AG09309 (cell line): ENCODE results near the gene ABHD17C.

ENCODE experiments used
- DNase-seq: peaks from one replicate; pipeline ENCODE4 v3.0.0-alpha.2; 2010; ENCODE audit warnings: low read depth
- H3K4me3 ChIP-seq: 2 replicates; pipeline ENCODE4 v1.5.1; 2011; ENCODE audit warnings: mild to moderate bottlenecking, low read depth, low read length, moderate library complexity; ENCODE audit not compliant: control insufficient read depth
- TF ChIP-seq, protein P1 (sequence below): IDR thresholded peaks from 2 replicates; pipeline ENCODE4 v1.5.1; 2011; ENCODE audit warnings: mild to moderate bottlenecking, low read depth, low read length, inconsistent platforms; ENCODE audit not compliant: insufficient read depth, control insufficient read depth; ENCODE audit errors: missing control alignments

ABHD17C gene

GRCh38 chr15:80674245-80674614 lies 20.9 kb upstream of the ABHD17C start:
- TF ChIP-seq, protein P1, sequence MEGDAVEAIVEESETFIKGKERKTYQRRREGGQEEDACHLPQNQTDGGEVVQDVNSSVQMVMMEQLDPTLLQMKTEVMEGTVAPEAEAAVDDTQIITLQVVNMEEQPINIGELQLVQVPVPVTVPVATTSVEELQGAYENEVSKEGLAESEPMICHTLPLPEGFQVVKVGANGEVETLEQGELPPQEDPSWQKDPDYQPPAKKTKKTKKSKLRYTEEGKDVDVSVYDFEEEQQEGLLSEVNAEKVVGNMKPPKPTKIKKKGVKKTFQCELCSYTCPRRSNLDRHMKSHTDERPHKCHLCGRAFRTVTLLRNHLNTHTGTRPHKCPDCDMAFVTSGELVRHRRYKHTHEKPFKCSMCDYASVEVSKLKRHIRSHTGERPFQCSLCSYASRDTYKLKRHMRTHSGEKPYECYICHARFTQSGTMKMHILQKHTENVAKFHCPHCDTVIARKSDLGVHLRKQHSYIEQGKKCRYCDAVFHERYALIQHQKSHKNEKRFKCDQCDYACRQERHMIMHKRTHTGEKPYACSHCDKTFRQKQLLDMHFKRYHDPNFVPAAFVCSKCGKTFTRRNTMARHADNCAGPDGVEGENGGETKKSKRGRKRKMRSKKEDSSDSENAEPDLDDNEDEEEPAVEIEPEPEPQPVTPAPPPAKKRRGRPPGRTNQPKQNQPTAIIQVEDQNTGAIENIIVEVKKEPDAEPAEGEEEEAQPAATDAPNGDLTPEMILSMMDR, result no peak
- DNase-seq, result no peak
- H3K4me3 ChIP-seq, result no peak overlapping the region

DNA sequence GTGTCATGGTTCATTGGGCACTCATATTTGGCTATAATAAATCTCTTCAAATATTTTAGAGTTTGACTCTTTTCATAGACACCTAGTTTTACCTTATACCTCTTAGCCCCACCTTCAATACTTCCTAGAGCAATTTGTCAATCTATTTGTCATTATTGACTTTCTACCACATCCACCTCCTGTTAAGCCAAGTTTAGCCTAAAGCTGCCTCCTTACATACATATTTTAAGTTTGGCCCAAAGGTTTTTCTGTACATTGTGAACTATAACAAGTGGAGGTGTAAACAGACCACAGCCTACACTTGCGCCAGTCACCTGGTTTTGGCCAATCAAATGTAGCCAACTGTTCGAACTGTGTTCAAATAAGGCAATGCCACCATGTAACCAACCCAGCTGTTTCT lies 18.1 kb upstream of the ABHD17C start:
- TF ChIP-seq, protein P1, result no peak
- no peak for DNase-seq
- H3K4me3 ChIP-seq, result no peak overlapping the region

DNA sequence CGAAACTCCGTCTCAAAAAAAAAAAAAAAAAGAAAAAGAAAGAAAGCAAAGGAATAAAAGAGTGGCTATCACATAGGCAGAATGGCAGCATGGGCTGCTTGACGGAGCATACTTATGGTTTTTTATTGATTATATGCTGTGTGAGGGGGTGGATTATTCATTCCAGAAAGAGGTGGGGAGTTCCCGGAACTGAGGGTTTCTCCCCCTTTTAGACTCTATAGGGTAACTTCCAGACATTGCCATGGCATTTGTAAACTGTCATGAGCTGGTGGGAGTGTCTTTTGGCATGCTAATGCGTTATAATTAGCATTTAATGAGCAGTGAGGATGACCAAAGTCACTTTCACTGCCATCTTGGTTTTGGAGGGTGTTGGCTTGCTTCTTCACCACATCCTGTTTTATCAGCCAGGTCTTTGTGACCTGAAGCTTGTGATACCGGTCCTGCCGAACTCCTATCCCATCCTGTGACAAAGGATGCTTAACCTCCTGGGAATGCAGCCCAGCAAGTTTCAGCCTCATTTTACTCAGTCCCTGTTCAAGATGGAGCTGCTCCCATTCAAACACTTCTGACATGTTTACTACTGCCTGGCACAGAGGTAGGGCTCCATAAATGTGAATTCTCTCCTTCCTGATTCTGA lies 15.8 kb upstream of the ABHD17C start:
- no peak overlapping the region for H3K4me3 ChIP-seq

DNA sequence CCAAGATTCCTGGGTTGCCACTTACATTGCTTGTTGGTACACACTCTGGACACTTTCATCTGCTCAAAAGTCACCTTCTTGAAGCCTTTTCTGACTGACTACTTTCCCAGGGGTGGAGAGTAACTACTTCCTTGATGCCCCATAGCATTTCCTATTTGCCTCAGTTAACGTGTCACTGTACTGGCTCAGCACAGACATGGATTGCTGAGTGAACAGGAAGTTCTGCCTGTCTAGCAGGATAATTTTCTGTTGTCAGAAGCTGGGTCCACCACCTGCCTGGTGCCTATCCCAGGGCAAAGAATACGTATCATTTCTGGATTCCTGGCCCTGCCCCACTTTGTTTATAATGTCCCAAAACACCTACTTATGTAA lies 15.3 kb upstream of the ABHD17C start:
- no peak for DNase-seq
- TF ChIP-seq, protein P1, result no peak
- no peak overlapping the region for H3K4me3 ChIP-seq

More for the DNA sequence above, 15.8 kb upstream of the ABHD17C start:
- TF ChIP-seq, protein P1, result no peak
- DNase-seq, result no peak

- TF ChIP-seq, protein P1, result no peak
- no peak overlapping the region for H3K4me3 ChIP-seq
- no peak for DNase-seq
Observed at GRCh38 chr15:80682201-80682600, 12.9 kb upstream of the ABHD17C start.

DNA sequence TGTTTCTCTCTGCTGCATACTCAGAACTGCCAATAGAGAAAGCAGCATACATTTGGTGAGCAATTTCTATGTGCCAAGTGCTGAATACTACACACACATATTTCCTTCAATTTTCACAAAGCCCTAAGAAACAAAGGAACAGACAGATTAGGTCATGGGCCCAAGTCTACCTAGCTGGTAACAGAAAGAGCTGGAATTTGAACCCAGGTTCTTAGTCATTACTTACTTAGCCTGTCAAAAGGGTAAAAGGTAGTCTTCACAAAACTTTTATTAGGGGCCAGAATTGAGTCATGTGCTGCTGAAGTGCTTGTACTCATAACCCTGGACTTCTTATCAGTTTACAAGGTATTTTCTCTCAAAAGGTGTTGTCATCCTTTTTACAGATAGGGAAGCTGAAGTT lies 10.4 kb upstream of the ABHD17C start:
- no peak for DNase-seq
- no peak overlapping the region for H3K4me3 ChIP-seq
- TF ChIP-seq, protein P1, result no peak

DNA sequence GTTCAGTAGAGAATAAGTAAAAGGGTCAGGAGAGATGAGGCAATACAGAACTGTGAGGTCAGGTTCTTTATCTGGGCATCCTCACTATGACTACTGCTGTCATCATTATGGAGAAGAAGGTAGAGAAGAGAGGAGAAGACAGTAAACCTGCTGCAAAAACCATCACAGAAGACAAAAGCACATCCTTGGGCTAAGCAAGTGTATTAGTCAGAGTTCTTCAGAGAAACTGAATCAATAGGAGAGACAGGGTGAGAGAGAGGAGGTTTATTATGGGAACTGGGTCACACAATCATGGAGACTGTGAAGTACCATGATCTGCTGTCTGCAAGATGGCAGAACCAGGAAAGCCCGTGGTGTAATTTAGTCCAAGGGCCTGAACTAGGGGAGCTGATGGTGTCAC lies 9.5 kb upstream of the ABHD17C start:
- DNase-seq, result no peak
- no peak overlapping the region for H3K4me3 ChIP-seq
- TF ChIP-seq, protein P1, result no peak
